AG04450 (cell line): Measurements from ENCODE around the gene GMPPB. TPM values are rescaled to one million over a fixed set of nuclear protein-coding genes. Genes with fewer than 3 reads are reported as not detected.
A peak's percentile ranks its signal among the peaks of the same experiment; 100 is the strongest.

ENCODE experiments used
- CTCF ChIA-PET: fragments of 300-600, 350-600 bp; formaldehyde crosslinking; extraction: SDS; loops from one replicate; lab custom pipeline; 2022; ENCODE audit warnings: antibody characterized with exemption, inconsistent platforms; lab: Charles Lee
- POLR2A ChIA-PET: fragments of 350-600 bp; formaldehyde crosslinking; extraction: SDS; loops from one replicate; lab custom pipeline; 2021; ENCODE audit warnings: antibody characterized with exemption, inconsistent platforms; lab: Yijun Ruan, JAX
- DNase-seq: peaks from one replicate; pipeline ENCODE4 v3.0.0-alpha.2; 2011; ENCODE audit warnings: low read depth, low spot score
- H3K27ac ChIP-seq: one replicate; pipeline ENCODE4 v1.5.1; 2012; ENCODE audit warnings: low read depth, low read length, control low read depth
- H3K27me3 ChIP-seq: one replicate; pipeline ENCODE4 v1.6.0; 2012; ENCODE audit warnings: low read length; ENCODE audit not compliant: control insufficient read depth, insufficient read depth
- H3K4me3 ChIP-seq: 2 replicates; pipeline ENCODE4 v1.5.1; 2011; ENCODE audit warnings: mild to moderate bottlenecking, low read depth, low read length, control low read depth
- H3K9me3 ChIP-seq: 2 replicates; pipeline ENCODE4 v1.5.1; 2012; ENCODE audit warnings: low read length; ENCODE audit not compliant: control insufficient read depth, insufficient read depth
- CTCF ChIP-seq: IDR thresholded peaks from 2 replicates; pipeline ENCODE4 v1.5.1; 2011; ENCODE audit warnings: low read depth, low read length, control low read depth, inconsistent platforms
- polyA plus RNA-seq: library from polyadenylated mRNA; depleted of rRNA; stranded (reverse); fragments of >200 nt; gene quantifications from 2 replicates; pipeline ENCODE4 v1.2.3, GENCODE V29; 2011

Gene GMPPB
- polyA plus RNA-seq, 1 experiment: 13.9 TPM

- peak within 1 kb of the TSS; percentile 47 for H3K27ac ChIP-seq
- H3K4me3 ChIP-seq: peak within 1 kb of the TSS; percentile 69
- peak; percentile 73 for DNase-seq
- no peaks in the 10 kb centered on the region for H3K27me3 ChIP-seq
- POLR2A ChIA-PET: interaction anchor here (0.8 to 1.0 kb wide), 2 partner anchors 48 to 180 kb away, joined by 3 read pairs; no protein-coding TSS in a partner anchor
- peaks cover 12% of the 10 kb centered on the region; the same call in 1 of the 2 replicates for H3K9me3 ChIP-seq
- TF ChIP-seq CTCF: peak; percentile 36; the same call in 1 of the 2 replicates
- CTCF ChIA-PET: interaction anchor here (0.8 to 1.5 kb wide), 3 partner anchors 83 to 120 kb away, joined by 3 to 6 read pairs (median 5); no protein-coding TSS in a partner anchor
Measured at GRCh38 chr3:49719214-49719884, 4.4 kb downstream of the GMPPB start, which contains the start of gene AMIGO3. AMIGO3 (minus strand) TSS chr3:49719684; CDS start chr3:49719465, 219 bp downstream.

GRCh38 chr3:49718858-49719213 is 4.9 kb downstream of the GMPPB start:
- no peak for TF ChIP-seq CTCF
- Histone ChIP-seq H3K27me3 (no peaks in the 10 kb centered on the region), H3K4me3 (peak overlapping the region; percentile 69), H3K9me3 (peaks cover 12% of the 10 kb centered on the region; the same call in 1 of the 2 replicates), H3K27ac (no peak overlapping the region)
- CTCF ChIA-PET: interaction anchor here (1.4 kb wide), 1 partner anchor 120 kb away, joined by 3 read pairs; no protein-coding TSS in a partner anchor
- POLR2A ChIA-PET: no interaction called here
- DNase-seq: no peak

- Histone ChIP-seq H3K27ac (no peak overlapping the region), H3K4me3 (no peak overlapping the region), H3K27me3 (no peaks in the 10 kb centered on the region), H3K9me3 (peaks cover 12% of the 10 kb centered on the region; the same call in 1 of the 2 replicates)
- CTCF ChIA-PET: interaction anchor here (1.4 kb wide), 1 partner anchor 121 kb away, joined by 3 read pairs; no protein-coding TSS in a partner anchor
- TF ChIP-seq CTCF: no peak
- POLR2A ChIA-PET: no interaction called here
- no peak for DNase-seq
Measured at GRCh38 chr3:49717959-49718857, 5.5 kb downstream of the GMPPB start.

GRCh38 chr3:49717211-49717958 is 6.4 kb downstream of the GMPPB start:
- no peak for DNase-seq
- H3K4me3 ChIP-seq: no peak overlapping the region
- no peak for TF ChIP-seq CTCF
- no peak overlapping the region for H3K27ac ChIP-seq
- H3K27me3 ChIP-seq: no peaks in the 10 kb centered on the region
- peaks cover 12% of the 10 kb centered on the region; the same call in 1 of the 2 replicates for H3K9me3 ChIP-seq
- CTCF ChIA-PET: no interaction called here
- POLR2A ChIA-PET: no interaction called here
